SU-DHL-6 (cell line): ENCODE measurements around the gene ABCG4.

Source experiments
- EZH2phosphoT487 ChIP-seq: fragments of 200-600 bp; sonication (generic), shearing (Covaris generic); conservative IDR thresholded peaks from 2 replicates; pipeline ENCODE4 v1.6.1; 2018; ENCODE audit warnings: mild to moderate bottlenecking, antibody characterized with exemption, low read length, moderate library complexity, mixed read lengths
- TF ChIP-seq, protein P1 (sequence below): fragments of 200-600 bp; sonication (generic); IDR thresholded peaks from one replicate; pipeline ENCODE4 v1.5.1; 2017; ENCODE audit warnings: antibody characterized with exemption, mild to moderate bottlenecking, low read length, moderate library complexity; ENCODE audit not compliant: insufficient read depth, poor library complexity, severe bottlenecking

DNA sequence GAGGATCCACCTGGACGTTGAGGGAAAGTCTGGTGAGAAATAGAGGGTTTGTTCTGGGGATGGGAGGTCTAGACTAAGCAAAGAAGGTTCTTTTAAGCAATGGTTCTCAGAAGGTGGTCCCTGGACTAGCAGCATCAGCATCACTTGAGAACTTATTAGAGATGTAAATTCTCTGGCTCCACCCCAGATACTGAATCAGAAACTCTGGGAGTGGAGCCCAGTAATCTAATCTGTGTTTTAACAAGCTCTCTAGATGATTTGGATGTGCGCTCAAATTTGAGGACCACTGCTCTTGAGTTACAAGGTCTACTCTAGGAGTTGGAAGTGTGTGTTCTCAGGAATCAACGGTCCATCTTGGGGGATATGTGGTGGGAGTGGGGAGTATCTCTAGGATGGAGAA lies 3.3 kb upstream of the ABCG4 start:
- TF ChIP-seq, protein P1, sequence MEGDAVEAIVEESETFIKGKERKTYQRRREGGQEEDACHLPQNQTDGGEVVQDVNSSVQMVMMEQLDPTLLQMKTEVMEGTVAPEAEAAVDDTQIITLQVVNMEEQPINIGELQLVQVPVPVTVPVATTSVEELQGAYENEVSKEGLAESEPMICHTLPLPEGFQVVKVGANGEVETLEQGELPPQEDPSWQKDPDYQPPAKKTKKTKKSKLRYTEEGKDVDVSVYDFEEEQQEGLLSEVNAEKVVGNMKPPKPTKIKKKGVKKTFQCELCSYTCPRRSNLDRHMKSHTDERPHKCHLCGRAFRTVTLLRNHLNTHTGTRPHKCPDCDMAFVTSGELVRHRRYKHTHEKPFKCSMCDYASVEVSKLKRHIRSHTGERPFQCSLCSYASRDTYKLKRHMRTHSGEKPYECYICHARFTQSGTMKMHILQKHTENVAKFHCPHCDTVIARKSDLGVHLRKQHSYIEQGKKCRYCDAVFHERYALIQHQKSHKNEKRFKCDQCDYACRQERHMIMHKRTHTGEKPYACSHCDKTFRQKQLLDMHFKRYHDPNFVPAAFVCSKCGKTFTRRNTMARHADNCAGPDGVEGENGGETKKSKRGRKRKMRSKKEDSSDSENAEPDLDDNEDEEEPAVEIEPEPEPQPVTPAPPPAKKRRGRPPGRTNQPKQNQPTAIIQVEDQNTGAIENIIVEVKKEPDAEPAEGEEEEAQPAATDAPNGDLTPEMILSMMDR = no peak
- TF ChIP-seq EZH2phosphoT487 = no peak
